NCI-H187 treated with DMSO at 0.1 percent for 48 hours (cell line): ENCODE results near the gene PSTPIP2.
"Not testable (repeated sequence)": the region's sequence is repeated elsewhere in the genome, so short reads cannot be mapped to it uniquely, and the experiment has no call there.

Source experiments
- DNase-seq: peaks from one replicate; lab custom pipeline; 2025; lab: John Stamatoyannopoulos, UW

Gene PSTPIP2, protein sequence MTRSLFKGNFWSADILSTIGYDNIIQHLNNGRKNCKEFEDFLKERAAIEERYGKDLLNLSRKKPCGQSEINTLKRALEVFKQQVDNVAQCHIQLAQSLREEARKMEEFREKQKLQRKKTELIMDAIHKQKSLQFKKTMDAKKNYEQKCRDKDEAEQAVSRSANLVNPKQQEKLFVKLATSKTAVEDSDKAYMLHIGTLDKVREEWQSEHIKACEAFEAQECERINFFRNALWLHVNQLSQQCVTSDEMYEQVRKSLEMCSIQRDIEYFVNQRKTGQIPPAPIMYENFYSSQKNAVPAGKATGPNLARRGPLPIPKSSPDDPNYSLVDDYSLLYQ

DNA sequence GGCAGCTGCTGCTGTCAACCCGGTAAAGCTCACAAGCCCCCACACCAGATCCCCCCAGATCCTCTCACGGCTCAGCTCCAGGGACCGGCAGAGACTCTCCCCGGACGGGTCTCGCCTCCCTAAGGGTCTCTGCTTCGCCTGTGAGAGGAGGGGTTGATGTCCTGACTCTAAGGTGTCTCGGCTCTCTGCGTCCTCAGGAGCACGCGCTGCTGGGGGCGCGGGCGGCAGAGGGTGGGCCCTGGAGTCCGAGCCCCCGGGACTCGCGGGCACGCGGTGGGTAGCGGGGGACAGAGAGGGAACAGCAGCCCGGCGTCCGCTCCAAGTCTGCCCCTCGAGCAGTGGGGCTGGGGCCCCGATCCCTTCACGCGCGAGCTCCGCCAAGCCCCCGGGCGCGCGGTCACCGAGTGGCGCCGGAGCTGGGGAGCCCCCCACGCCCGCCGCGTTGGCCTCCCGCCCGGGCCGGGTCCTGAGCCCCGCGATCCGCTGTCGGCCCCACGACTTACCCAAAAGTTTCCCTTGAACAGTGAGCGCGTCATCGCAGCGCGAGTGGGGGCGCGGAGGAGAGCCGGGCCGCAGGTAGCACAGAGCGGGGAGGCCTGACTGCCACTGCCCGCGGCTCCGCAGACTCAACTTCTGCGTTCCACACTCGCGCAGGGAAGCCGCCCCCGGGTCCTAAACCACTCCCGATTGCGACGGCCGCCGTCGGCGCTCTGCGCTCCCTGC, at the start of gene PSTPIP2:
Gene PSTPIP2 (minus strand): TSS at position 608 of the 723 bp plus-strand sequence. CDS start 72 bp downstream, at position 536.
- DNase-seq = no peak

DNA sequence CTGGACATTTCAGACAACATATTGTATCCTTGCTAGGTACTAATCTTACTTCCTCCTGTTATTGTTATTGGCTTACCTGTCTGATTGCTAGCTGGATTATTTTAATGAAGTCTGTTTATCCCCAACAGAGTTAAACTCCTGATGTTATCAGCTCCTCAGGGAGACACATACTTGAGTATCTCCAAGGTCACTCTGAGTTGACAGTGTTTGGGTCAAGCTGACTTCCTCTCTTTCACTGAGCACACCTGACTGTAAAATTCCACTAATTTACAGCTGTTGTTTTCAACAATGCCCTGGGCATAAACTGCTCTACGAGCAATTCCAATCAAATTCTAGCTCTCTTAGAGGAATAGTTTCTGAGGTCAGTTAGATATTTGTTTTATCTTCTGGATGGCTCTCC, 41.7 kb upstream of the PSTPIP2 start:
- no peak for DNase-seq

DNA sequence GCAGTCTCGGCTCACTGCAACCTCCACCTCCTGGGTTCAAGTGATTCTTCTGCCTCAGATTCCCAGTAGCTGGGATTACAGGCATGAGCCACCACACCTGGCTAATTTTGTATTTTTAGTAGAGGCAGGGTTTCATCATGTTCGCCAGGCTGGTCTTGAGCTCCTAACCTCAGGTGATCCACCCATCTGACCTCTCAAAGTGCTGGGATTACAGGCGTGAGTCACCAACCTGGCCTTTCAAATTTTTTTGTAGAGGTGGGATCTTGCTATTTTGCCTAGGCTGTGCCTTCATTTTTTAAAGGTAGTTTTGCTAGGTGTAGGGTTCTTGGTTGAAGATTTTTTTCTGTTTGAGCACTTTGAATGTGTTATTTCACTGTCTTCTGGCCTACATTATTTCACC, 38.3 kb upstream of the PSTPIP2 start:
- no peak for DNase-seq

DNA sequence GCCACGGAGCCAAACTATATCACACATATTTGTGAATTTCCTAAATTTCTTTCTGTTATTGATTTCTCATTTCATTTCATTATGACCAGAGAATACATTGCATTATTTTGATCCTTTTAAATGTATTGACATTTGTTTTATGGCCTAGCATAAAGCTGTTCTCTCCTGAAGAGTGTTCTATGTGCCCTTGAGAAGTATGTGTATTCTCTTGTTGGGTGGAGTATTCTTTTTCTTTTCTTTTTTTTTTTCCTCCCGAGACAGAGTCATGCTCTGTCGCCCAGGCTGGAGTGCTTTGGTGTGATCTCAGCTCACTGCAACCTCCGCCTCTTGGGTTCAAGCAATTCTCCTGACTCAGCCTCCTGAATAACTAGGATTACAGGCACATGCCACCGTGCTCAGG, 37.3 kb upstream of the PSTPIP2 start:
- no peak for DNase-seq

DNA sequence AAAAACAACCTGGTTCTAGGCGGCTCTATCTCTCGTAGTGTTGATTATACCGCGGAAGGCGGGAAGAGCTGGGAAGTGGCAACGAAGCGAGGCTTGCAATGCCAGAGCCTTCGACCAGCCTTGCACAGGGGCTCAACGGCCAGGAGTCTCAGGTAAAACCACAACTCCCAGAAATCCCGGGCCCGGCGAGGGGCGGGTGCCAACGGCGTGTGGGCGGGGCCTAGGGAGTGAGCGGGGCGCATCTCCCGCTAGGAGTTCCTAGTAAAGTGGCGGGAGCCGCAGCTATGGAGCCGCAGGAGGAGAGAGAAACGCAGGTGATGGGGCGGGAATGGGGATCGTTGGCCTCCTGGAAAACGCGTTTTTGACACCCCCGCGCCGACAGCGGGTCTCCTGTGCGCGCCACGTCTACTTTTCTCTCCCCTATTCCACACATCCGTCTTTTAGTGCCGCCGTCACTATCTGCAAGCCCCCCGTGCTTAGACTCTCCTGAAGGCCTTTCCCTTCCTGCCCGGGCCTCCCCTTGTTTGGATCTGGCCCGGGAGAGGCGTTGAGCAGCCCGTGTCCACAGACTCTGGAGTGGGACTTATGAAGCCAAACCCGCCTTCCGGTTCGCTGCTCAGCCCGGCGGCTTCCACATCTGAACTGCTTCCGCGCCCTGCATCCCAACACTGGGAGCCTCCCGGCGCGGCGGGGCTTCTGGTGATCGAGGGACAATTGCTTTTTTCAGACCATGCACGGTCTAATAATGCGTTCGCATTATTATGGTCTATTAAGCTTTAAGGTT, 32.3 kb upstream of the PSTPIP2 start, which contains the start of gene HAUS1:
Gene HAUS1 (plus strand): TSS at position 258 of the 784 bp plus-strand sequence. CDS start 27 bp downstream, at position 285.
- peak; percentile 81 for DNase-seq

DNA sequence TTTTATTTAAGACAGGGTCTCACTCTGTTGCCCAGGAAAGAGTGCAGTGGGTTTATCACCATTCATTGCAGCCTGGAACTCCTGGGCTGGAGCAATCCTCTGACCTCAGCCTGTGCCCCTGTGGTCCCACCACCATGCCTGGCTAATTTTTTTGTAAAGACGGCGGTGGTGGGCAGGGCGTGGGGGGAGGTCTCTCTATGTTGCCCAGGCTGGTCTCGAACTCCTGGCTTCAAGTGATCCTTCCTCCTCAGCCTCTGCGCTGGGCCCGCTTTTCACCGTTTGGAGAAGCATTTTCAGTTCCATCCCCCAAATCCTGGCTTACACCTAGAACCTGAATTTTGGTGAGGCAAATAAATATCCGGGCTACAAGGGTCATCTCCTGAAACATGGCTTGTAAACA, 27.4 kb upstream of the PSTPIP2 start:
- DNase-seq = no peak

DNA sequence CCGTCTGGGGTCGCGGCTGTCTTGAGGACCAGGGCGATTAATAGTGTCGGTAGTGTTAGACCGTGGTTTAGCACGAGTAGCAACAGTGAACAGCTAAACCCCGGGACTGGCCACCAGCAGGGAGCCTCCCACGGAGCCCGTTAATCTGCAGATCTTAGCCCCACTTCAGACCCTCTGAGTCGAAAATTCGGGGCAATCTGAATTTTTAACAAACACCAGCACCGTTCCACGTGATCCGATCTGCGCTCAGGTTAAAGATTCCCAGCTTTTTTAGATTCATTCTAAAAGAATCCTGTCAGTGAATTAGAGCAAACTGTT, 26.5 kb upstream of the PSTPIP2 start:
- no peak for DNase-seq

DNA sequence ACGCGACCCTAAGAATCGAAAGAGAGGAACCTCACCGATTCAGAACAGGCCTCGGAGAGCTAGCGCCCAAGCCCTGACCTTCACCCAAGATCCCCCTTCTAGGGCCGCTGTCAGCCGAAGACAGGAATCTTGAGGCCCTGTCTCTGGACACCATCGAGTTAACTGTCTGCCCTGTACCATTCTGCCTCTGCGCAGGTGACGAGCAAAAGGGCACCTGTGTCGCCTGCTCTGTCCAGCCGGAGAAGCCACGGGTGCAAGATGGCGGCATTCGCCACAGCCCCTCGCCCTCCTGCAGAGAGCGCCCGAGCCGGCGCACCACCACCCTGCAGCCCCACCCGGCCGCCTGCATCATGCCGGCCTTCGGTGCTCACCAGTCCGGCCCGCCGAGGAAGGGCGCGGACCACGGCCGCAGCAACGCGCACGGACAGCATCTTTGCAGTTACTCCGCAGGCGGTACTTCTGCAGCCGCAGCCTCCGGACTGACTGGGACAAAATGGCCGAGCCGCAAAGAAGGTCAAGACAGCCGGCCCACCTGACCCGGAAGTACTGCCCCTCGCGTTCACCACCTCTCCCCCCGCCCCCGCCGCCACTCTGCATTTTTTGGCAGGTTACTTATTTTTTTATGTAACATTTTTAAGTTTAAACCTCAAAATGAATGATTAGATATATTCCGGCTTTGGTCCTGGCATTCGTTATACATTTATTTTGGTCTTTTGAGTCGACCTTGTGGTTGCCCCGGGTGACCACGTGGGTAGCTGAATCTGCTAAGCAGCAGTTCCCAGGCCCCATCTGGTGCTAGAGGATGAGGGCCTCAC, 25.9 kb upstream of the PSTPIP2 start, which contains the start of gene ATP5F1A:
Gene ATP5F1A (minus strand): TSS at position 496 of the 815 bp plus-strand sequence. CDS start 65 bp downstream, at position 431.
- peak; percentile 16 for DNase-seq

DNA sequence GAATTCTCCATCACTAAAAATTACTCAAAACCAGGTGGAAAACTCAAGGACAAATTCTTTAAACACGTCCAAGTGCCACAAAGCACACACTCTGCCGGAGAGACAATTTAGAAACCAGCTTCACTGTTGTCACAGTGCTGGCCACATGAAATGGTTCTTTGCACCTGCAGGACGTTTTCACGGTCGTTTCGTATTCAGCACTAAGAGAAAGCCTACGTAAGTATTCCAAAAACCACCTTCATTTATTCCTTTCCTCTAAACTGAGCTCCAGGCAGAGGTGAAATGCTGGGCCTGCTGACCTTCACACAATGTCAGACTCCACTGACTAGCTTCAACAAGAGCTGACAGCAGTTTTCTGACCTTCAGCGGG, 25.4 kb upstream of the PSTPIP2 start:
- no peak for DNase-seq

DNA sequence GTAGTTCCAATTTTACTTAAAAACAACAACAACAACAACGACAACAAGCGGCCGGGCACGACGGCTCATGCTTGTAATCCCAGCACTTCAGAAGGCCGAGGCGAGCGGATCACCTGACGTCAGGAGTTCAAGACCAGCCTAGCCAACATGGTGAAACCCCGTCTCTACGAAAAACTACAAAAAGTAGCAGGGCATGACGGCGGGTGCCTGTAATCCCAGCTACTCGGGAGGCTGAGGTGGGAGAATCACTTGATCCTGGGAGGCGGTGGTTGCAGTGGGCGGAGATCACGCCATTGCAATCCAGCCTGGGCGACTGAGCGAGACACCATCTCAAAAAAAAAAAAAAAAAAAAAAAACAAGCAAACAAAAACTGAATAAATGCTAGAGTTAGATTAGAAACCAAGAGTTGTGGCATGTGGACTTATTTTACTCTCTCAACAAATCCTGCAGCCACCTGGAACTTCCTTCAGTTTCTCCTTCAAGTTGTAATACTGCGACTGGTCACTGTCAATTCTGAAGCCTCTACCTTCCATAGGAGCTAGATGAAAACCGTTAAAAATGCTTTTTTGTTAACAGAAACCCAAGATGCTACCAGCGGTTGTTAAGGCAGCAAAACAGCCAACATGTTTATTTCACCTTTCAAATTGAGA, 24.7 kb upstream of the PSTPIP2 start:
- no peak for DNase-seq

DNA sequence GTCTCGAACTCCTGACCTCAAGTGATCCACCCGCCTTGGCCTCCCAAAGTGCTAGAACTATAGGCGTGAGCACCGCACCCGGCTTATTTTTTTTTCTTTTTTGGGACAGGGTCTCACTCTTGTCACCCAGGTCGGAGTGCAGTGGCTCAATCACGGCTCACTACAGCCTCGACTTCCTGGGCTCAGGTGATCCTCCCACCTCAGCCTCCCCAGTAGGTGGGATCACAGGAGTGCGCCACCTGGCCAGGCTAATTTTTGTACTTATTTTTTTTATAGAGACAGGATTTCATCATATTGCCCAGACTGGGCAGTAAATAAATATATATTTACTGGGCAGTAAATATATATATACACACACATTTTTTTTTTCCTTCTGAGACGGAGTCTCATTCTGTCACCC, 23.5 kb upstream of the PSTPIP2 start:
- no peak for DNase-seq

DNA sequence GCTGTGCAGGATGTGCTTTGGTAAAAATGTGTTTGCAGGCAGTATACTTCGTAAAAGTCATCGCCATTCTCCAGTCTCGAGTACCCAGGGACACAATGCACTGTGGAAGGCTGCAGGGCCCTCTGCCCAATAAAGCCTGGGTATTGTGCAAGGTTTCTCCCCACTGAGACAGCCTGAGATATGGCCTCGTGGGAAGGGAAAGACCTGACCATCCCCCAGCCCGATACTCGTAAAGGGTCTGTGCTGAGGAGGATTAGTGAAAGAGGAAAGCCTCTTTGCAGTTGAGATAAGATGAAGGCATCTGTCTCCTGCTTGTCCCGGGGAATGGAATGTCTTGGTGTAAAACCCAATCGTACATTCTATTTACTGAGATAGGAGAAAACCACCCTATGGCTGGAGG, 16.4 kb upstream of the PSTPIP2 start:
- not testable (repeated sequence) for DNase-seq

DNA sequence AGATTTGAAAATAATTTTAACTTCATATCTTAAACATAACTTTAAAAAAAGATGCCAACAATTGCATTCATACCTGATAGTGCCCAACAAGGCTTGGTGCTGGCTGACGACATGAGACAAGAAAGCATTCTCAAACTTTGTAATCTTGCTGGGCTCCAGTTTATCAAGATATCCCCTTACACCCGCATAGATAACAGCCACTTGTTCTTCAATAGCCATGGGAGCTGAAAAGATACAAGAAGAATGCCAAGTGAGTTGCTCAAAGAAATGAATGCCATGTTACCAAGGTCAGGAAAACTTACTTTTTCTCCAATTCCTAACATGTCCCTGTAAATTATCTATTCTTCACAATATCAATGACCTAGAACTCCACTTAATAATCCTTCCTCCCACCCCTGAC, 12.4 kb upstream of the PSTPIP2 start:
- DNase-seq = no peak

DNA sequence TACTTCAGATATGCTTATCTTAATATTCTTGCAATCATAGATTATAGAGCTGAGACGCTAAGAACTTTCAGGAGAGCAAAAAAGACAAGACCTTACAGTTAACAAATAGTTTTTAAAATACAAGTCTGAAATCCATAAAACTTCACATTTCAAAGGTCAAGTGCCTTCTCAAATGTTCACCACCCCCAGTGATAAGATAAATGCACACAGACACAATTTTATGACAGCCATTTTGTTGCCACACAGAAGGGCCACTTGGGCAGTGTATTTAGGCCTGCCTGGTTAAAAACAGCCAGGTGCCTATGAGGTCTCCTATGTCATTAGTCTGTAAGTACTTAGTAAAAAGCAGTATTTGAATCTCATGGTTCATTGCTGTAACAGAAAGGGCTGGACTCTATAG, 8.1 kb upstream of the PSTPIP2 start:
- no peak for DNase-seq

DNA sequence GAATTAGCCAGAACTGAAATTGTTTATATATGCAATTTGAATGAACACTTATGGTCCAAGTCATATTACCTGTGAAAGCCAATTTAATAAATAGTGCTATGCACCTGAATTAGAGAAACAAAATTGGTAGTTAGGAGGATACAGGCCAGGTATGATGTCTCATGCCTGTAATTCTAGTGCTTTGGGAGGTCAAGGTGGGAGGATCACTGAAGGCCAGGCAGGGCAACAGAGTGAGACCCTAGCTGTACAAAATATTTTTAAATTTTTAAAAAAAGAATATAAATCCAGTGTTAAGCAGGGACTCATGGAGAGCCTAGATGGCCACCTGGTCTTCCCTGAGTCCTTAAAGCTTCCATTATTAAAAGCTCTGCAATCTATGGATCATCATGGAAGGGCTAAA, 7.3 kb upstream of the PSTPIP2 start:
- no peak for DNase-seq

DNA sequence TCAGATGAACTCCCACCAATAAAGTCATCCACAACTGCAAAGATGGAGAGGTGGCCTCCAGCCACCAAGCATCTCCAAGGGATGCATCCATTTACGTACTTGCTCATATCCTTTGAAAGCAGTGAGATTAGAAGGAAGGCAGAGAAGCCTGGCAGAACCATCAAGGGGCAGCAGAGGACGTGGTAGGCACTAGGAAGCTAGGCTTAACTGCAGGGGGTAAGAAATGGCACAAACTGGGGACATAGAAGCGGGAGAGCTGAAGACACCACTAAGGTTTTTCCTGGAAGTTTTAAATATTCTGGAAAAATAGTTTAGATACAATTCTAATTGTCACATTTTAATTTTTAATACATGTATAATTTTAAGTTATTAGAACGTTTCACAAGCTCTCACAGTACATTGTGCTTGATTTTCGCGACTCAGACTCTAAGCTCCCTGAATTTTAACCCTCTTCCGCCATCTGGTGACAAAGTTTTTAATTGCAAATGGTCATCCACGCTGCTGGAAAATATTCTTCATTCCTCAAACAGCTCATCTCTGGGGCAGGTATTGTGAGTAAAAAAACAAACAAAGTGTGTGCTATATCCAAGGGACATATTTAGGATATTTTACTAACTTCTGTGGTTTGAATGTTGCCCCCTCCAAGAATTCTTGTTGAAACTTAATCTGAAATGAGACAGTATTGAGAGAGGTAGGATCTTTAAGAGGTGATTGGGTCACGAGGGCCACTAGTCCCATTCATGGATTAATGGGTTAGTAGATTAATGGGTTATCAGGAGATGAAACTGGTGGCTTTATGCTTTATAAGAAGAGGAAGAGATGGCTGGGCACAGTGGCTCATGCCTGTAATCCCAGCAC, 1.6 kb upstream of the PSTPIP2 start:
- peak; percentile 29 for DNase-seq

DNA sequence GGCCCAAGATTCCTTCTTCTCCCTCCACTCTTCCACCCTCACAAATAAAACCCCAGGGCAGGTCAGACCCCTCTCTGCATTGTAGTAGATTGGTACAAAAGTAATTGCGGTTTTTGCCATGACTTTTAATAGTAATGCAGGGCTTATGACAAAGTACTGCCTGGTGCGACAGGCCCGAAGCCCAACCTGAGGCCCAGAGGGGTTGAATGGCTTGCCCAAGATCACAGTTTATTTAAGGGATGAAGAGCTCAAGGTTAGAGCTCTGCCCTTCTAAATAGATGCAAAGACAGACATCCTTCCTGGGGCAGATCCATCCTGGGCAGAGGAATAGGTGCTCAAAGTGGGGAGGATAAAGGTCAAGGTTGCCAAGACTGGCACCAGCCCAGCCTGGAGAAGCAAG, 899 bp upstream of the PSTPIP2 start:
- no peak for DNase-seq

DNA sequence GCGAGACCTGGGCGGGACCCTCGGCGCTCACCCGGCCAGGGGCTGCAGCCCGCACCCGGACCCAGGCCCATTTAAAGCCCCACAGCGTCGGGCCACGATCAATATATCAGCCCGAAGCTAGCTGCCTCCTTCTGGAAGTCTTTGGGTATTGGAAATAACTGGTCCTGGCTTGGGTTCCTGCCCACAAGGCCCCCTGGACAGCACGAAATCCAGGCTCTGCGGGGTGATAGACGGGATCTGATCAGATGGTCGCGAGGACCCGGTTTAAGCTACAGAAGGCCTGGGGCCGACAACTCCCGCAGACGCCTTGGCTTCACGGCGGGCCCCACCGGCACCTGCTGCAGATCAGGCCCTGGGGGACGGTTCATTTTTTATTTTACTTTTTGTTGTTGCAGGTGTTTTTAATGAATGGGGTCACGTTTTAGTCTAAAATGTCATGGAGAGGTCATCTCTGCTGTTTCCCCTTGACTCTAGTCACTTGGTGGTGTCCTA, 362 bp upstream of the PSTPIP2 start:
- DNase-seq = no peak

DNA sequence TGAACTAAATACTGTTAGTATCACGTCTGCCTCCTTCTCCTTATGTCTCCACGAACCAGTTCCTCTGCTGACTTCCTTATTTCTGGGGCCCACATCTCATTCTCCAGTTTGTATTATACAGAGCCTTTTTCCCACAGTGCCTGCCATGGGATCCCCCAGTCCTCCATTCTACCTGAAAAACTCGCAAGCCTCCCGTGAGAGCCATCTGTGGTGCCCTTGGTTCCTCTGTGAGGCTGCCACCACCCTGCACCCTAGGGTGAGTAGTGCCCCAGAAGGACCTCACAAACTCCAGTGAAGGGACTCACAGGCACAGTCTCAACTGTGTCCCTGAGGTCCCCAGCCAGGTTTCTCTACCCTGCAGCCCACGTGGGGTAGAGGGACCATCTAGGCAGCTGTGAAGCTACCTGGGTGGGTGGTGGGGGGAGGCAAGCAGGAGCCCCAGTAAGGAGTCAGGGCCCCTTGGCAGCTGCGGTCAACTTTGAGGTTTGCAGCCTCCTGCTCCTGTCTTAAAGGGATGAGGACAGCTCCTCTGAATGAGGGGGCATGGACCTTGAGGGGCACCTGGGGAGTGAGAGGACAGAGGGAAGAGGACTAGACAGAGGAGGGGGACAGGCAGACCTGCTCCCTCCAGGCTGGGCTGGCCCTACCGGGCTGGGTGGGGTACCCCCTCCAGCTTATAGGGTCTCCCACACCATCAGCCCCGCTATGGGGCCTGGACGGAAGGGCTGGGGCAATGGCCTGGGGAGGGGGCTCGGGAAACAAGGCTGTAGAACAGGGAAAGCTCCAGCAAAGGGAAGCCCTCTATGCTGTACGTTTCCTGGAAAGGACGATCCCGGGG, 1.0 kb downstream of the PSTPIP2 start:
- DNase-seq = no peak
